Activated CD8-positive, alpha-beta memory T cell treated with anti-CD3 and anti-CD28 coated beads, Interleukin-2, amount 50 U/mL, for 24 hours (primary cell): Measurements from ENCODE around the gene MTMR12.

ENCODE experiments used
- DNase-seq: peaks from one replicate; pipeline ENCODE4 v3.0.0-alpha.2; 2020; ENCODE audit errors: extremely low read depth

MTMR12 gene

GRCh38 chr5:32312595-32313332, at the start of gene MTMR12:
TSS of gene MTMR12 (minus strand) at chr5:32312939. CDS start at chr5:32312838, 101 bp downstream.
- peak; percentile 98 for DNase-seq

- DNase-seq, result no peak
Measured at GRCh38 chr5:32362527-32362926, 49.8 kb upstream of the MTMR12 start.

GRCh38 chr5:32360906-32361305, 48.2 kb upstream of the MTMR12 start:
- DNase-seq, result no peak

- DNase-seq, result no peak
Measured at GRCh38 chr5:32358611-32359010, 45.9 kb upstream of the MTMR12 start.

- DNase-seq, result no peak
Measured at GRCh38 chr5:32357658-32358057, 44.9 kb upstream of the MTMR12 start.

GRCh38 chr5:32355686-32356085, 42.9 kb upstream of the MTMR12 start:
- no peak for DNase-seq

GRCh38 chr5:32353420-32353819, 40.7 kb upstream of the MTMR12 start:
- DNase-seq, result no peak

GRCh38 chr5:32352685-32353084, 39.9 kb upstream of the MTMR12 start:
- DNase-seq, result no peak

GRCh38 chr5:32346869-32347268, 34.1 kb upstream of the MTMR12 start:
- no peak for DNase-seq

- no peak for DNase-seq
Measured at GRCh38 chr5:32343058-32343672, 30.4 kb upstream of the MTMR12 start.

GRCh38 chr5:32342656-32343055, 29.9 kb upstream of the MTMR12 start:
- DNase-seq, result no peak

- no peak for DNase-seq
Measured at GRCh38 chr5:32339878-32340277, 27.1 kb upstream of the MTMR12 start.

GRCh38 chr5:32339198-32339597, 26.5 kb upstream of the MTMR12 start:
- DNase-seq, result no peak

- DNase-seq, result no peak
Measured at GRCh38 chr5:32332966-32333365, 20.2 kb upstream of the MTMR12 start.

GRCh38 chr5:32332361-32332760, 19.6 kb upstream of the MTMR12 start:
- no peak for DNase-seq

GRCh38 chr5:32331935-32332274, 19.2 kb upstream of the MTMR12 start:
- no peak for DNase-seq

GRCh38 chr5:32331217-32331934, 18.6 kb upstream of the MTMR12 start:
- DNase-seq, result no peak

GRCh38 chr5:32330126-32330971, 17.6 kb upstream of the MTMR12 start:
- no peak for DNase-seq

- peak; percentile 3 for DNase-seq
Measured at GRCh38 chr5:32329395-32329834, 16.7 kb upstream of the MTMR12 start.

- no peak for DNase-seq
Measured at GRCh38 chr5:32326216-32326772, 13.6 kb upstream of the MTMR12 start.

- DNase-seq, result no peak
Measured at GRCh38 chr5:32325616-32326015, 12.9 kb upstream of the MTMR12 start.

GRCh38 chr5:32325062-32325461, 12.3 kb upstream of the MTMR12 start:
- DNase-seq, result no peak
